A673 (cell line): ENCODE data around the gene HOXA9. TPM values are rescaled to one million over a fixed set of nuclear protein-coding genes. Genes with fewer than 3 reads are reported as not detected.

Experiments used
- BruUV-seq: library from RNA; stranded (reverse); fragments of 400-500 nt; replicated peaks from 2 replicates; lab custom pipeline; 2021; lab: Mats Ljungman, UMichigan
- CTCF ChIA-PET: fragments of 300-600 bp; sonication (Branson Sonifier 250); formaldehyde crosslinking; loops from one replicate; lab custom pipeline; 2022; ENCODE audit warnings: antibody characterized with exemption; lab: Charles Lee
- POLR2A ChIA-PET: fragments of 300-600 bp; sonication (Branson Sonifier 250); formaldehyde crosslinking; loops from one replicate; lab custom pipeline; 2022; ENCODE audit warnings: antibody characterized with exemption; ENCODE audit not compliant: low non-redundant PET; lab: Charles Lee
- DNase-seq: peaks from one replicate; pipeline ENCODE4 v3.0.0-alpha.2; 2015; ENCODE audit warnings: low spot score
- H3K27ac ChIP-seq: fragments of 200-600 bp; sonication (generic); 2 replicates; pipeline ENCODE4 v1.5.1; 2016; ENCODE audit warnings: mixed run types, low read depth, mild to moderate bottlenecking, mixed read lengths, antibody characterized with exemption, low read length; ENCODE audit not compliant: poor library complexity, severe bottlenecking
- H3K27me3 ChIP-seq: fragments of 200-600 bp; sonication (generic); replicated peaks from 2 replicates; pipeline ENCODE4 v1.6.1; 2017; ENCODE audit warnings: mixed run types, low read depth, mild to moderate bottlenecking, mixed read lengths, antibody characterized with exemption, low read length; ENCODE audit not compliant: insufficient read depth, poor library complexity
- H3K36me3 ChIP-seq: fragments of 200-600 bp; sonication (generic); 2 replicates; pipeline ENCODE4 v1.6.1; 2016; ENCODE audit warnings: mixed run types, mild to moderate bottlenecking, mixed read lengths, antibody characterized with exemption, low read length; ENCODE audit not compliant: insufficient read depth, poor library complexity, severe bottlenecking
- H3K4me1 ChIP-seq: fragments of 200-600 bp; sonication (generic); 2 replicates; pipeline ENCODE4 v1.6.1; 2017; ENCODE audit warnings: mixed run types, mild to moderate bottlenecking, mixed read lengths, antibody characterized with exemption, low read length; ENCODE audit not compliant: insufficient read depth, poor library complexity, severe bottlenecking
- H3K4me3 ChIP-seq: fragments of 200-600 bp; sonication (generic); 2 replicates; pipeline ENCODE4 v1.5.1; 2016; ENCODE audit warnings: low read depth, mixed run types, mild to moderate bottlenecking, mixed read lengths, low read length; ENCODE audit not compliant: poor library complexity, severe bottlenecking
- H3K9me3 ChIP-seq: fragments of 200-600 bp; sonication (generic); 2 replicates; pipeline ENCODE4 v1.6.1; 2016; ENCODE audit warnings: mixed run types, low read depth, mild to moderate bottlenecking, mixed read lengths, antibody characterized with exemption, low read length; ENCODE audit not compliant: poor library complexity, severe bottlenecking
- CTCF ChIP-seq: fragments of 300-800, 200-600 bp; sonication (generic); conservative IDR thresholded peaks from 2 replicates; pipeline ENCODE4 v1.5.1; 2017; ENCODE audit warnings: low read depth, mild to moderate bottlenecking, antibody characterized with exemption, low read length, moderate library complexity, mixed read lengths
- EZH2 ChIP-seq: fragments of 200-600 bp; sonication (generic); IDR thresholded peaks from 2 replicates; pipeline ENCODE4 v1.6.1; 2017; ENCODE audit warnings: borderline replicate concordance, low read depth, mild to moderate bottlenecking, mixed read lengths, antibody characterized with exemption, low read length; ENCODE audit not compliant: poor library complexity, severe bottlenecking
- intact Hi-C: fragments of 100-400 bp; cut with micrococcal nuclease; formaldehyde crosslinking; loops from one replicate; pipeline ENCODE4 v1.10.0; 2022; ENCODE audit not compliant: unreplicated experiment
- total RNA-seq: library from RNA; stranded (reverse); gene quantifications from 2 replicates; pipeline ENCODE4 v1.2.3, GENCODE V29; 2021

The HOXA9 gene
- total RNA-seq, 1 experiment from 2014 or later = not detected

GRCh38 chr7:27191161-27191731, 25.9 kb upstream of the HOXA9 start:
- TF ChIP-seq EZH2 = no peak
- Histone ChIP-seq H3K27me3 (peaks cover 99% of the 10 kb centered on the region), H3K36me3 (no peaks in the 10 kb centered on the region), H3K4me1 (no peaks in the 10 kb centered on the region), H3K27ac (no peak overlapping the region), H3K4me3 (no peak overlapping the region), H3K9me3 (no peaks in the 10 kb centered on the region)
- DNase-seq = no peak
- no TSS peak for BruUV-seq
- ChIA-PET POLR2A (no interaction called here), CTCF (no interaction called here)
- intact Hi-C loops = no loop called here

DNA sequence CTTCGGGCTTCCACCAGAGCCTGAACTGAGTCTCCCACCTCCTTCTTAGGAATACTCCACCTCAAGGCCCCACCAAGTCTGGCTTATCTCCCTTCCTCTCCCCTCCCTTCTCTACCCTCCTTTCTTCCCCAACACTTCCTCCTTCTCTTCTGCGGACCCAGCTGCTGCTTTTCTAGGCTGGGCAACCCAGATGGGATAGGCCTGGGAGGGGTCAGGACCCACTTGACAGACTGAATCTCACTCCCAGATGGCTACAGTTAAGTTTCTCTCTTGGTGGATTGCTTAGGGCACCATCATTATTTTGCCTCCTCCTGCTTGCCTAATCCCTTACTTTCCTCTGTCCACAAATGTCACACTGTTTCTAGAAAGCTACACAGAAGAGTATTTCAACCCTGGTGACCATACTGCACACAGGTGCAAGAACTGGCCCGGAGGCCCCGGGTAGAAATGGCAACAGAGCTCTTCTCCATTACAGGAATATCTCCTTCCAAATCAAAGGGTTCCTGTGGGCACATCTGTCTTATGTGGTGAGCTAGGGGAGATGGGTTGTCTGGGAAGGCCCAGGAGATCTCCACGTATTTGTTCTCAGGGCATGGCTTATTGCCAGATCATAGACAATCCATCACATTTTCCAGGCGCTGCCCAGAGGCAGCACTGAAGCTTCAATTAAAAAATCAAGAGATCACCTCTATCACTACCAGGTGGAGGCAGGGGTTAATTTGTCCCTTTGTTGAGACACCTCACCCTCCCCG, 24.8 kb upstream of the HOXA9 start:
- POLR2A ChIA-PET = no interaction called here
- no peaks in the 10 kb centered on the region for H3K36me3 ChIP-seq
- no peak for DNase-seq
- H3K9me3 ChIP-seq = no peaks in the 10 kb centered on the region
- peaks cover 100% of the 10 kb centered on the region for H3K27me3 ChIP-seq
- no peak overlapping the region for H3K4me3 ChIP-seq
- H3K4me1 ChIP-seq = no peaks in the 10 kb centered on the region
- no peak for TF ChIP-seq CTCF
- TF ChIP-seq EZH2 = no peak
- CTCF ChIA-PET = no interaction called here
- intact Hi-C loops = no loop called here
- BruUV-seq = no TSS peak
- H3K27ac ChIP-seq = no peak overlapping the region

DNA sequence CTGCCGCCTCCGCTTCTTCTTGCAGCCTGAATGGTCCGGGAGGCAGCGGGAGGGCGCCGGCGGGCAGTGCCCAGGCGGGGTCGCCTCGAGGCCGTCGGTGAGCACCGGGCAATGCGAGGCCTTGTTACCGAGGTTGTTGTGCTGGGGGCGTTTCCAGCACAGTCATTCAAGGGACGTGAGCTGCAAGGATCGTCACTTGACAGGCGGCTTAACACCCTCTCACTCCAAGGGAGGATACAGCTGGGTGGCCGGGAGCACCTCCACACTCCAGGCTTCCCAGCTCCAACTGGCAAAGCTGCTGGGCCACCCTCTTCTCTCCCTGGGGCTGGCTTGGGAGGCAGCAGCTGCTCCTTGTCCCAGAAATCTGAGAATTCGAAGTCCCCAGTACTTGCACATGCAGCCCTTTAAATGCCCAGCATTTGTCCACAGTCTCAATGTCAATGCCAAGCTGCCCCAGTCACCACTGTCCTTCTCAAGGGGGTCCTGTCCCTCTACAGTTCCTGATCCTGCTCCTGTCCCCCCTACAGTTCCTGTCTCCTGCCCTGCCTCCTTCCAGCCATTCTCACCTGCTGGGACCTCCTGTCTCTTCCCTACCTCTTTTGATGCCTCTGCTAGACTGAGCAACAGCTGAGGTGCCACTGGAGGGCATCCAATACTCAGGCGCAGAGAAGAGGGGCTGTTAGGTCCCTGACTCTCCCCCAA, 24.1 kb upstream of the HOXA9 start:
- ChIA-PET POLR2A (no interaction called here), CTCF (no interaction called here)
- H3K27ac ChIP-seq = no peak overlapping the region
- DNase-seq = no peak
- H3K9me3 ChIP-seq = no peaks in the 10 kb centered on the region
- intact Hi-C loops = no loop called here
- no peak overlapping the region for H3K4me3 ChIP-seq
- no TSS peak for BruUV-seq
- TF ChIP-seq CTCF = no peak
- TF ChIP-seq EZH2 = no peak
- H3K27me3 ChIP-seq = peaks cover 100% of the 10 kb centered on the region
- H3K4me1 ChIP-seq = no peaks in the 10 kb centered on the region
- no peaks in the 10 kb centered on the region for H3K36me3 ChIP-seq
